AG04450 (cell line): ENCODE measurements around the gene ARHGAP26. TPM values are rescaled to one million over a fixed set of nuclear protein-coding genes. Genes with fewer than 3 reads are reported as not detected.

ENCODE experiments used
- CTCF ChIA-PET: fragments of 300-600, 350-600 bp; formaldehyde crosslinking; extraction: SDS; loops from one replicate; lab custom pipeline; 2022; ENCODE audit warnings: antibody characterized with exemption, inconsistent platforms; lab: Charles Lee
- POLR2A ChIA-PET: fragments of 350-600 bp; formaldehyde crosslinking; extraction: SDS; loops from one replicate; lab custom pipeline; 2021; ENCODE audit warnings: antibody characterized with exemption, inconsistent platforms; lab: Yijun Ruan, JAX
- DNase-seq: peaks from one replicate; pipeline ENCODE4 v3.0.0-alpha.2; 2011; ENCODE audit warnings: low read depth, low spot score
- H3K27ac ChIP-seq: one replicate; pipeline ENCODE4 v1.5.1; 2012; ENCODE audit warnings: low read depth, low read length, control low read depth
- H3K27me3 ChIP-seq: one replicate; pipeline ENCODE4 v1.6.0; 2012; ENCODE audit warnings: low read length; ENCODE audit not compliant: control insufficient read depth, insufficient read depth
- H3K4me3 ChIP-seq: 2 replicates; pipeline ENCODE4 v1.5.1; 2011; ENCODE audit warnings: mild to moderate bottlenecking, low read depth, low read length, control low read depth
- H3K9me3 ChIP-seq: 2 replicates; pipeline ENCODE4 v1.5.1; 2012; ENCODE audit warnings: low read length; ENCODE audit not compliant: control insufficient read depth, insufficient read depth
- CTCF ChIP-seq: IDR thresholded peaks from 2 replicates; pipeline ENCODE4 v1.5.1; 2011; ENCODE audit warnings: low read depth, low read length, control low read depth, inconsistent platforms
- polyA plus RNA-seq: library from polyadenylated mRNA; depleted of rRNA; stranded (reverse); fragments of >200 nt; gene quantifications from 2 replicates; pipeline ENCODE4 v1.2.3, GENCODE V29; 2011

ARHGAP26 gene
- polyA plus RNA-seq, 1 experiment = 0.56 TPM

- DNase-seq = no peak
- Histone ChIP-seq H3K9me3 (no peaks in the 10 kb centered on the region), H3K27ac (no peak overlapping the region), H3K27me3 (no peaks in the 10 kb centered on the region), H3K4me3 (no peak overlapping the region)
- CTCF ChIA-PET = no interaction called here
- POLR2A ChIA-PET = no interaction called here
- no peak for TF ChIP-seq CTCF
Measured at GRCh38 chr5:143134269-143134668, 364.1 kb downstream of the ARHGAP26 start.

GRCh38 chr5:143134900-143135299 is 364.7 kb downstream of the ARHGAP26 start:
- CTCF ChIA-PET = no interaction called here
- no peak for TF ChIP-seq CTCF
- POLR2A ChIA-PET = no interaction called here
- Histone ChIP-seq H3K27me3 (no peaks in the 10 kb centered on the region), H3K4me3 (no peak overlapping the region), H3K27ac (no peak overlapping the region), H3K9me3 (no peaks in the 10 kb centered on the region)
- DNase-seq = no peak

- no peak for TF ChIP-seq CTCF
- H3K27me3 ChIP-seq = no peaks in the 10 kb centered on the region
- CTCF ChIA-PET = no interaction called here
- H3K27ac ChIP-seq = no peak overlapping the region
- no peak overlapping the region for H3K4me3 ChIP-seq
- POLR2A ChIA-PET = no interaction called here
- no peaks in the 10 kb centered on the region for H3K9me3 ChIP-seq
- no peak for DNase-seq
Measured at GRCh38 chr5:143135832-143136551, 365.8 kb downstream of the ARHGAP26 start.

DNA sequence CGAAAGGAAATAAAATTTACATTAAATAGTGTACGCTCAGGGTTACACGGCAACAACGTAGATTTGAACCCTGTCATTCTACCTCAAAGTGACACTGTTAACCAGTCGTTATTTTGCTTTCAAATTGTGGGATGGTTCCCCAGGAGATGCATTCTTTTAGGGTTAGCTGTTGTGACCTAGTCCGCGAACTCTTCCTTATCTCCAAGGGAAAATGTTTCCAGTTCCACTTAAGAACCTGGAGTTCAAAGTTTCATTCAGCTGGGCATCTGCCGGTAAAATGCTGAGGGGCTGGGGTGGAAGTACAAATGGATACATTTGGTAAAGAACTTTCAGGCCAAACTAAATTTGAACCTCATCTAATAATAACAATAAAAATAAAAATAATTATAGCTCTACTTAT is 368.7 kb downstream of the ARHGAP26 start:
- Histone ChIP-seq H3K27me3 (no peaks in the 10 kb centered on the region), H3K9me3 (no peaks in the 10 kb centered on the region), H3K4me3 (no peak overlapping the region), H3K27ac (no peak overlapping the region)
- no peak for TF ChIP-seq CTCF
- ChIA-PET POLR2A (no interaction called here), CTCF (no interaction called here)
- no peak for DNase-seq

DNA sequence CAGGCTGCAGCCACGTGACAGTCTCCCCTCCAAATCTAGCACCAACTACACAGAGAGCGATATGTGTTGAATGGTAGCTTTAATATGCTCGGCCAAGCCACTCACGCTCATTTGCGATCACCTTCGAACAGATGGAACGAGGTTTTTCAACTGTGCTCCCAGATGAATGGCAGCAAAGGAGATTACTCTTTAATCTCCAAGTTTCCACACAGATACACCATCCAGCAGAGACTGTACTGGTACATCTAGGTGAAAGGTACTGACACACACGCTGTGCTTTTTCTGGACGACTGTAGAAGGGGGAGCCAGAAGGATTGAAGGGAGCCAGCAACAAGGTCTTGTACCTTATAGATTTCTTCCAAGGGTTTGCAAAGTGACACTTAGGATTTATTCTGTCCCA is 369.4 kb downstream of the ARHGAP26 start:
- no peak for DNase-seq
- Histone ChIP-seq H3K4me3 (no peak overlapping the region), H3K27ac (no peak overlapping the region), H3K27me3 (no peaks in the 10 kb centered on the region), H3K9me3 (no peaks in the 10 kb centered on the region)
- CTCF ChIA-PET = no interaction called here
- POLR2A ChIA-PET = no interaction called here
- TF ChIP-seq CTCF = no peak
